GM12873 (cell line): Measurements from ENCODE around the gene TYRO3.

ENCODE experiments used
- CTCF ChIP-seq: IDR thresholded peaks from 2 replicates; pipeline ENCODE4 v1.5.1; 2012; ENCODE audit warnings: low read depth, mild to moderate bottlenecking, moderate library complexity, low read length, control low read depth; ENCODE audit not compliant: insufficient read depth; ENCODE audit errors: missing control alignments

TYRO3 gene

DNA sequence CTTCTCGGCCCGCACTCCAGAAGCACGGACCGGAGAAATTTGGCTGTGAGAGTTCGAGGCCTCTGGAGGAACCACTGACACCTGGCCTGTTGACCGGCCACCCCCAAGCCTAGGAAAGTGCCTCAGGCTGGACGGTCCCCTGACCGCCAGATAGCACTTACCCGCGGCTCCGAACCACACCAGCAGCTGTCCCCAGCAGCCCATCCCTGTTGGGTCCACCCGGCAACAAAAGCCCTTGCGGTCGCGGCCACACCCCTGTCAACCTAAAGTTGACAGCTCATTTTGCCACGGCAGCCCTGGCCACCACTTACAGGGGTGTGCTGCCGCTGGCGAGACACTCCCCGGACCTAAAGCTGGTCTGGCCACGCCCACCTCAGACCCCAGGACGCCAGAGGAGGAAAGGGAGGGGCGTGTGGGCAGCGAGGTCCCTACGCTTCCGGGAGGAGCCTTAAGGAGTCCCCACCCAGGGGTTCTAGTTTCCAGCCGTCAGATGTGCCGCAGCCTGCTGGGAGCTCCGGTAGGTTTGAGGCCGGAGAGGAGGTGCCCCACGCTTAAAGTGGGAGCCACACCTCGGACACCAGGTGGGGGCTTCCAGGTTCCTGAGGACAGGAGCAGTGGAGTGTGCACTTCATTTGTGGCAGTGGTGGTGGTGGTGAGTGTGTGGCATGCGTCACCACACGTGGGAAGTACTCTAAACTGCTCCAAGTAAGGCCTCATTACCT is 45.3 kb upstream of the TYRO3 start, which contains the start of gene LTK:
TSS of gene LTK (minus strand) at position 322 of the 722 bp plus-strand sequence. CDS start at position 204, 118 bp downstream.
- no peak for TF ChIP-seq CTCF

DNA sequence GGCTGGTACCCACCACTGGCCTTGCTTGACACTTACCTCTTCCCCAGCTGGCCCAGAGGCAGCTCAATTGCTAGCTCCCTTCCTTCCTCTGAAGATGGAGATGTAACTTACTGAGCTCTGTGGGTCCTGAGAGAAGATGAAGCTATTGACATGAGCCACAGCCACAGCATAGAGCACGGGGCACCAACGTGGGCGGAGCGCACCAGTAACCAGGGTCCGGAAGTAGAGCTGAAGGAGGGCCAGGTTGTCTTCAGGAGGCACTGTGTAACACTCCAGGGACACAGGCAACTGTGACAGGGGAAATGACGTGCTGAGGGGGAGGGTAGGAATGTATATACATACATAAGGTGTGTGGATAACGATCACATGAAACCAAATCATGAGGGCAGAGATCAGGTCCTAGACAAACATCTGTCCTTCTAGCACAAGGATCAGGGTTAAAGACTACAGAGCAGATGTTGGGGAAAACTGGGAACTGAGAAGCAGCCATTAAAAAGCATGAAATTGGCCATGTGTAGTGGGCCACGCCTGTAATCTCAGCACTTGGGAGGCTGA is 41.0 kb upstream of the TYRO3 start:
- no peak for TF ChIP-seq CTCF

- TF ChIP-seq CTCF, result no peak
Observed at GRCh38 chr15:41520636-41521035, 38.4 kb upstream of the TYRO3 start.

GRCh38 chr15:41521614-41522013 is 37.4 kb upstream of the TYRO3 start:
- TF ChIP-seq CTCF, result no peak

DNA sequence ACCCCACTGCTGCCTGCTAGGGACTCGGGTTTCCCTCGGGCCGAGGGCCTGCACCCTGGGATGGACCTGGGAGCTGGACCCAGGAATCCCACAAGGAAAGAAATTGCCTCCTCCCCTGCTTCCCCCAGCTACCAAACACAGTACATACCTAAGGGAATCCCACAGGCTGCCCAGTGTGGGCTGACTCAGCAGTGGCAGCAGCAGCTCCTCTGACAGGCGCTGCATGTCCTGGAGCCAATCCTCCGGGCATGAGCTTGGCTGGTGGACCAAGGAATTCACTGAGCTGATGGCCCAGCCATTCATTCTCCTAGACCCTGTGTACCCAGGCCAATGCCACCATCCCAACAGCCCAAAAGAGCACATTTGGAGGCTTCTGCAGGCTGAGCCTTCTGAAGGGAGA is 35.9 kb upstream of the TYRO3 start:
- TF ChIP-seq CTCF, result no peak

- TF ChIP-seq CTCF, result no peak
Observed at GRCh38 chr15:41530363-41530956, 28.6 kb upstream of the TYRO3 start.

- TF ChIP-seq CTCF, result no peak
Observed at GRCh38 chr15:41535544-41535943, 23.5 kb upstream of the TYRO3 start.
